Esophagus squamous epithelium (tissue), 5 donors: ENCODE results near the gene OMA1. TPM values are rescaled to one million over a fixed set of nuclear protein-coding genes. Genes with fewer than 3 reads are reported as not detected.
A peak's percentile ranks its signal among the peaks of the same experiment; 100 is the strongest.

Experiments used
- DNase-seq: peaks from one replicate; lab custom pipeline; 2025; lab: John Stamatoyannopoulos, UW
- H3K27ac ChIP-seq, 4 donors: fragments of 200-600 bp; sonication (generic); one replicate each; pipeline ENCODE4 v1.5.1; 2016 to 2019; ENCODE audit warnings: mild to moderate bottlenecking in 1 of 4
- H3K27me3 ChIP-seq, 4 donors: fragments of 200-600 bp; sonication (generic); 1 replicate in 3 of 4; 2 replicates in 1 of 4; pipeline versions ENCODE4 v1.5.1 to v1.6.0; 2017 to 2021; ENCODE audit warnings: antibody characterized with exemption in 1 of 4
- H3K36me3 ChIP-seq, 3 donors: fragments of 200-600 bp; sonication (generic); one replicate each; pipeline ENCODE4 v1.5.1; 2016 to 2019
- H3K4me1 ChIP-seq, 3 donors: fragments of 200-600 bp; sonication (generic); one replicate each; pipeline ENCODE4 v1.5.1; 2017 to 2019
- H3K4me3 ChIP-seq, 4 donors: fragments of 200-600 bp; sonication (generic); 1 replicate in 3 of 4; 2 replicates in 1 of 4; pipeline ENCODE4 v1.5.1; 2016 to 2019; ENCODE audit warnings: mild to moderate bottlenecking in 2 of 4, moderate library complexity in 1 of 4
- H3K9me3 ChIP-seq, 3 donors: fragments of 200-600 bp; sonication (generic); one replicate each; pipeline ENCODE4 v1.5.1; 2016 to 2019
- POLR2A ChIP-seq, 4 donors: fragments of 450-650 bp; IDR thresholded peaks; one replicate each; pipeline ENCODE4 v1.6.1; 2017; ENCODE audit warnings: antibody characterized with exemption in 4 of 4, mild to moderate bottlenecking in 4 of 4, moderate library complexity in 3 of 4
- WGBS, 2 donors: methylation state at CpG; one replicate each; pipeline ENCODE4 v1.1.5; 2018; 5-methylcytosine and 5-hydroxymethylcytosine counted together
- intact Hi-C: fragments of 100-400 bp; cut with DNase I; formaldehyde crosslinking; loops from one replicate; pipeline ENCODE4 v1.15.0; 2022
- total RNA-seq, 4 donors: library from RNA; depleted of rRNA; stranded (reverse); fragments of >200 nt; gene quantifications; one replicate each; pipeline ENCODE4 v1.1.0, GENCODE V29; 2016
- TF ChIP-seq, protein P1 (sequence below), 6 experiments: fragments of 450-650 bp in 4 of 6; fragments of 200-600 bp in 2 of 6; sonication (generic) in 2 of 6; IDR thresholded peaks; one replicate each; pipeline ENCODE4 v1.5.1; 2016 to 2019; ENCODE audit warnings: antibody characterized with exemption in 6 of 6, mild to moderate bottlenecking in 4 of 6, moderate library complexity in 4 of 6
- donor health status: DM: yes; HTN: yes; CAD: no.

OMA1 gene
- 10 to 100 TPM; 24.1 to 41.4 (median 30.5) TPM for total RNA-seq

DNA sequence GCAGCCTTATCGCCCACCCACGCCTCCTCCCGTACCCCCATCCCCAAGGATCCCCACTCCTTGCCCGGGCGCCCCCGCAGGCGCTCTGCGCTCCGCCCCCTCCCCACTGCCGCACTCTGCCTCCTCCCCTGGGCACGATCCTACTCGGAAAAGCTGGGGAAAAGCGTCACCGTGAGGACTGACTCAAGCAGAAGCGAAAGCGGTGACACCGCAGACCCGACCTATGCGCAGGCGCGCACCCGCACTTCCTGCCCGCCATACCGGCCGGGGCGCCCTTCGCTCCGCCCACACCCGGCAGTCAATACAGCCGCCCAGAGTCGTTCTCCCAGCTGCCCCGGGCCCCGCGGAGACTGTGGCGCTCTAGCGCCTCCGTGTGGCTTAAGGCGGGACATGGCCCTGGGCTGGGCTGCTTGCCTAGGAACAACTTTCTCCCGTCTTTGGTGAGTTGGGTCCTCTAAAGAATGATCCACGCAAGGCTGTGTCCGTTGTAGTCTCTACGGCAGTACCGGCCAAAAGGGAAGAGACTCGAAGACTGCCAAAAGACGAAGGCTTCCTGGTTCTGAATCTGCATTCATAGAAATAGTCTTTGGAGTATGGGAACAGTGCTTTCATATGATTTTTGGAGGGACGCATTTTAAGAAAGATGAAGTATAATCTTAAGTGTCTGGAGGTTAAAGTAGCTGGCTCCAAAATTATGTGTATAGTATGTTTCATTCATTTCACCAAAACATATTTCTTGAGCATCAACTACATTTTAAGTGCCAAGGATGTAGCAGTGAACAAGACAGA is at the start of gene OMA1:
Gene OMA1 (minus strand): TSS at position 207 of the 789 bp plus-strand sequence. CDS start 7,432 bp downstream, outside the sequence.
- intact Hi-C loops, result loop anchor here (10.0 kb wide), 1 partner anchor 108 kb away; no protein-coding TSS in a partner anchor
- 2 to 3% methylated on average over 7 to 16 of the region's 46 CpGs for WGBS, 2 donors
- DNase-seq, result peak; percentile 76

GRCh38 chr1:58594546-58594945 is 48.0 kb upstream of the OMA1 start:
- intact Hi-C loops, result no loop called here
- Histone ChIP-seq H3K27me3 (no peaks in the 10 kb centered on the region), H3K4me1 (peaks cover 13 to 35% (median 15%) of the 10 kb centered on the region in 3 donors), H3K4me3 (no peak overlapping the region), H3K9me3 (no peaks in the 10 kb centered on the region), H3K27ac (no peak overlapping the region), H3K36me3 (no peaks in the 10 kb centered on the region)
- TF ChIP-seq POLR2A (IDR thresholded peaks at IDR 0.05), result no peak
- TF ChIP-seq, protein P1, sequence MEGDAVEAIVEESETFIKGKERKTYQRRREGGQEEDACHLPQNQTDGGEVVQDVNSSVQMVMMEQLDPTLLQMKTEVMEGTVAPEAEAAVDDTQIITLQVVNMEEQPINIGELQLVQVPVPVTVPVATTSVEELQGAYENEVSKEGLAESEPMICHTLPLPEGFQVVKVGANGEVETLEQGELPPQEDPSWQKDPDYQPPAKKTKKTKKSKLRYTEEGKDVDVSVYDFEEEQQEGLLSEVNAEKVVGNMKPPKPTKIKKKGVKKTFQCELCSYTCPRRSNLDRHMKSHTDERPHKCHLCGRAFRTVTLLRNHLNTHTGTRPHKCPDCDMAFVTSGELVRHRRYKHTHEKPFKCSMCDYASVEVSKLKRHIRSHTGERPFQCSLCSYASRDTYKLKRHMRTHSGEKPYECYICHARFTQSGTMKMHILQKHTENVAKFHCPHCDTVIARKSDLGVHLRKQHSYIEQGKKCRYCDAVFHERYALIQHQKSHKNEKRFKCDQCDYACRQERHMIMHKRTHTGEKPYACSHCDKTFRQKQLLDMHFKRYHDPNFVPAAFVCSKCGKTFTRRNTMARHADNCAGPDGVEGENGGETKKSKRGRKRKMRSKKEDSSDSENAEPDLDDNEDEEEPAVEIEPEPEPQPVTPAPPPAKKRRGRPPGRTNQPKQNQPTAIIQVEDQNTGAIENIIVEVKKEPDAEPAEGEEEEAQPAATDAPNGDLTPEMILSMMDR (IDR thresholded peaks at IDR 0.05), result no peak
- 100% methylated on average over 1 of the region's 1 CpG for WGBS, 2 donors
- no peak for DNase-seq

More for the DNA sequence above, at the start of gene OMA1:
- H3K4me3 ChIP-seq, result peak within 1 kb of the TSS; percentile 82 to 92 (median 86)
- no peaks in the 10 kb centered on the region for H3K27me3 ChIP-seq
- peaks cover 0 to 28% (median 6%) of the 10 kb centered on the region in 3 donors for H3K4me1 ChIP-seq
- H3K36me3 ChIP-seq, result no peaks in the 10 kb centered on the region
- TF ChIP-seq, protein P1 (IDR thresholded peaks at IDR 0.05), result peak; percentile 92 to 99 (median 98)
- TF ChIP-seq POLR2A (IDR thresholded peaks at IDR 0.05), result peak in 3 of 4 donors; percentile 89 to 95 (median 90)
- H3K9me3 ChIP-seq, result no peaks in the 10 kb centered on the region
- H3K27ac ChIP-seq, result peak within 1 kb of the TSS; percentile 99 to 100 (median 100)

DNA sequence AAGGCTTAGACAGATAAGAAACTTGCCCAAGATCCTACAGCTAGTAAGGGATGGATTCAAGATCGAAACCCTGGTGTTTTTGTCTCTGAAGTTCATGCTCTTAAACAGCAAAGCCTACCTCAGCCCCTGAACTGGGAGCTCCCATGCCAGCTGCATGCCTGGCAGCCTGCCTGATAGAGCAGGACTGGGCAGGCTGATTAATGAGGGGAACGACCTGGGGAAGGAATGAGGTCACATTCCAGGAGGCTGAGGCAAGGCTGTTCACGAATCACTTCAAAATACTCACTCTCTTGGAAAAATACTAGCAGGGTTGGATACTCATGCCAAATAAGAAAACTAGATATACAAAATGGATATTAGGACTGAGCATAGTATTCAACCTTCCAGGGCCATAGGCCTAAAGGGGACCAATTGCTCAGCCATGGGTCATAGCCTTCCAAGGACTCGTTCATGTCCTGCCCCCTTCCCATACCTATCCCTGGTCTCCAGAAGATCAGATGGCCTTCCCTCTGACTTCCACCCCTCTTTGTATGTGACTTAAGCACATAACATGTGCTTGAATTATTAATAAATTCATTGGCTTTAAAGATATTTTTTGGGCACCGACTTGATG is 46.1 kb upstream of the OMA1 start:
- peaks cover 15 to 53% (median 19%) of the 10 kb centered on the region in 3 donors for H3K4me1 ChIP-seq
- H3K9me3 ChIP-seq, result no peaks in the 10 kb centered on the region
- TF ChIP-seq, protein P1 (IDR thresholded peaks at IDR 0.05), result no peak
- no peak for TF ChIP-seq POLR2A (IDR thresholded peaks at IDR 0.05)
- intact Hi-C loops, result no loop called here
- no peak for DNase-seq
- no peaks in the 10 kb centered on the region for H3K27me3 ChIP-seq
- H3K36me3 ChIP-seq, result no peaks in the 10 kb centered on the region
- WGBS, 2 donors, result 25 to 35% methylated on average over 5 of the region's 5 CpGs
- peak overlapping the region; percentile 56 to 83 (median 76) for H3K27ac ChIP-seq
- no peak overlapping the region for H3K4me3 ChIP-seq

DNA sequence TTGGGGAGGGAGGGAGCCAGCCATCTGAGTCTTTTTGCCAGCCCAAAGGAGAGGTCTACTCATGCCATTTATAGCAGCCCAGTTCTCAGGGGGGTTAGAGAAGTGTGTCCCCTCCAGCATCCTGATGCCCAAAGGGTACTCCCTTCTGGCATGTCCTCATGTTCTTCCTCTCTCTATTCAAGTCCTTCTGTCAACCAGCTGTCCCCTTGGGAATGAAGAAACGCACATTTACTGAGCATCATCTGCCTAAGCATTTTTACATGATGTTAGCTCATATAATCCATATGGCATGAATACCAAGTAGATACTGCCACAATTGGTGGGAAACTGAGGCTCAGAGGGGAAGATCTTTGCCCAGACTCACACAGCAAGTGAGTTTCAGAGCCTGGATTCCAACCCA is 45.3 kb upstream of the OMA1 start:
- Histone ChIP-seq H3K36me3 (no peaks in the 10 kb centered on the region), H3K27ac (peak overlapping the region; percentile 56 to 83 (median 76)), H3K4me3 (no peak overlapping the region), H3K9me3 (no peaks in the 10 kb centered on the region), H3K4me1 (peaks cover 15 to 49% (median 19%) of the 10 kb centered on the region in 3 donors), H3K27me3 (no peaks in the 10 kb centered on the region)
- WGBS, 2 donors, result 80 to 86% methylated on average over 1 of the region's 1 CpG
- intact Hi-C loops, result no loop called here
- no peak for DNase-seq
- no peak for TF ChIP-seq POLR2A (IDR thresholded peaks at IDR 0.05)
- TF ChIP-seq, protein P1 (IDR thresholded peaks at IDR 0.05), result no peak

DNA sequence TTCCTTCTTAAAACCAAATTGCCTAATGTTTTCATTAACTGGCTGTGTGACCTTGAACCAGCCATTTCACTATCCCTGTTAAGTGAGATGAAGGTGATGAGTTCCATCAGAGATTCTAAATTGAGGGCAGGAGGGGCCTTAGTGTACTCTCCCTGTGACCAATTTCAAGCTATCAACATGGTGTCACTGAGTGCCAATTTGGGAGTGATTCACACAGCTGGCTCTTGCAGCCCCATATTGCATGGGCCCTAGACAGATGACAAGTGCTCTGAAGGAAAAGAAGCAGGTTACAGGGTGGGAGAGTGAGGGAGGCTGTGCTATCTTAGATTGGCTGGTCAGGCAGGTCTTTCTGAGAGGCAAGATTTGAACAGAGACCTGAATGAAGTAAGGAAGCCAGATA is 43.5 kb upstream of the OMA1 start:
- peaks cover 29 to 62% (median 29%) of the 10 kb centered on the region in 3 donors for H3K4me1 ChIP-seq
- TF ChIP-seq, protein P1 (IDR thresholded peaks at IDR 0.05), result no peak
- no peak for TF ChIP-seq POLR2A (IDR thresholded peaks at IDR 0.05)
- no peak for DNase-seq
- H3K9me3 ChIP-seq, result no peaks in the 10 kb centered on the region
- peak overlapping the region in 2 of 4 donors; percentile 3 to 20 for H3K27ac ChIP-seq
- no peak overlapping the region for H3K4me3 ChIP-seq
- H3K36me3 ChIP-seq, result no peaks in the 10 kb centered on the region
- intact Hi-C loops, result no loop called here
- H3K27me3 ChIP-seq, result no peaks in the 10 kb centered on the region
